Neuronal stem cell (in vitro differentiated cells): ENCODE data around the gene SLC6A11. TPM values are rescaled to one million over a fixed set of nuclear protein-coding genes. Genes with fewer than 3 reads are reported as not detected.

Source experiments
- DNase-seq: peaks from one replicate; pipeline ENCODE4 v3.0.0-alpha.2; 2013; ENCODE audit warnings: low spot score
- H2AFZ ChIP-seq: one replicate; pipeline ENCODE4 v1.6.1; 2013; ENCODE audit warnings: mild to moderate bottlenecking, low read length, inconsistent platforms
- H2AK5ac ChIP-seq: 2 replicates; pipeline ENCODE4 v1.6.1; 2013; ENCODE audit warnings: low read depth, mild to moderate bottlenecking, inconsistent platforms, low read length, moderate library complexity, mixed read lengths
- H2BK120ac ChIP-seq: 2 replicates; pipeline ENCODE4 v1.6.1; 2013; ENCODE audit warnings: low read depth, mild to moderate bottlenecking, inconsistent platforms, low read length, moderate library complexity, mixed read lengths
- H2BK12ac ChIP-seq: one replicate; pipeline ENCODE4 v1.6.1; 2013; ENCODE audit warnings: low read length, inconsistent platforms
- H2BK15ac ChIP-seq: 2 replicates; pipeline ENCODE4 v1.6.1; 2013; ENCODE audit warnings: mild to moderate bottlenecking, low read length, inconsistent platforms, mixed read lengths
- H2BK5ac ChIP-seq: one replicate; pipeline ENCODE4 v1.6.1; 2013; ENCODE audit warnings: inconsistent platforms, mild to moderate bottlenecking, low read length, moderate library complexity
- H3K14ac ChIP-seq: one replicate; pipeline ENCODE4 v1.6.1; 2013; ENCODE audit warnings: low read length, inconsistent platforms
- H3K18ac ChIP-seq: 2 replicates; pipeline ENCODE4 v1.6.1; 2013; ENCODE audit warnings: low read length, inconsistent platforms
- H3K23ac ChIP-seq: 2 replicates; pipeline ENCODE4 v1.6.1; 2013; ENCODE audit warnings: low read depth, mild to moderate bottlenecking, mixed read lengths, low read length, inconsistent platforms; ENCODE audit not compliant: poor library complexity
- H3K27ac ChIP-seq: replicated peaks from 3 replicates; pipeline ENCODE4 v1.5.1; 2013; ENCODE audit warnings: low read length, inconsistent platforms
- H3K27me3 ChIP-seq, 3 experiments: 2 replicates each; pipeline ENCODE4 v1.6.1; 2013; ENCODE audit warnings: low read length in 3 of 3, mild to moderate bottlenecking in 2 of 3, inconsistent platforms in 1 of 3, low read depth in 1 of 3, mixed read lengths in 1 of 3, moderate library complexity in 1 of 3; ENCODE audit not compliant: control insufficient read depth in 3 of 3, insufficient read depth in 3 of 3
- H3K36me3 ChIP-seq, 2 donors: replicated peaks in 1 of 2; 2 replicates each; pipeline ENCODE4 v1.6.1; 2013; ENCODE audit warnings: low read length in 2 of 2; ENCODE audit not compliant: control insufficient read depth in 2 of 2, insufficient read depth in 2 of 2
- H3K4ac ChIP-seq: 2 replicates; pipeline ENCODE4 v1.6.1; 2013; ENCODE audit warnings: inconsistent platforms, mild to moderate bottlenecking, low read length, moderate library complexity
- H3K4me1 ChIP-seq, 2 donors: 1 replicate in 1 of 2; 2 replicates in 1 of 2; pipeline ENCODE4 v1.6.1; 2013; ENCODE audit warnings: low read length in 2 of 2, low read depth in 1 of 2; ENCODE audit not compliant: control insufficient read depth in 2 of 2, insufficient read depth in 1 of 2
- H3K4me2 ChIP-seq: one replicate; pipeline ENCODE4 v1.6.1; 2013; ENCODE audit warnings: mild to moderate bottlenecking, low read length, inconsistent platforms; ENCODE audit not compliant: insufficient read depth, poor library complexity, severe bottlenecking
- H3K4me3 ChIP-seq, 2 donors: 2 replicates each; pipeline ENCODE4 v1.5.1; 2013; ENCODE audit warnings: low read length in 2 of 2, mild to moderate bottlenecking in 2 of 2, inconsistent platforms in 1 of 2, moderate library complexity in 1 of 2
- H3K79me1 ChIP-seq: one replicate; pipeline ENCODE4 v1.6.1; 2013; ENCODE audit warnings: low read depth, mild to moderate bottlenecking, inconsistent platforms, low read length, moderate library complexity
- H3K9ac ChIP-seq: one replicate; pipeline ENCODE4 v1.6.1; 2013; ENCODE audit warnings: mild to moderate bottlenecking, low read depth, low read length, inconsistent platforms; ENCODE audit not compliant: poor library complexity
- H3K9me3 ChIP-seq, 2 donors: replicated peaks in 1 of 2; 2 replicates each; pipeline versions ENCODE3 to v1.6.1; 2013; ENCODE audit warnings: low read length in 2 of 2, mild to moderate bottlenecking in 2 of 2, inconsistent platforms in 1 of 2, low read depth in 1 of 2, mixed read lengths in 1 of 2, moderate library complexity in 1 of 2; ENCODE audit not compliant: control insufficient read depth in 2 of 2, insufficient read depth in 1 of 2
- H4K8ac ChIP-seq: one replicate; pipeline ENCODE4 v1.6.1; 2013; ENCODE audit warnings: low read depth, mild to moderate bottlenecking, inconsistent platforms, low read length, moderate library complexity
- H4K91ac ChIP-seq: one replicate; pipeline ENCODE4 v1.6.1; 2013; ENCODE audit warnings: low read length, low read depth, mild to moderate bottlenecking, inconsistent platforms; ENCODE audit not compliant: poor library complexity
- WGBS, 2 donors: extraction: QIAGEN DNeasy Blood & Tissue Kit; methylation state at CpG; one replicate each; pipeline ENCODE4 v1.1.7; 2013; ENCODE audit warnings: missing lambda C conversion rate in 2 of 2, mixed read lengths in 1 of 2; ENCODE audit not compliant: insufficient read length in 2 of 2, insufficient replicate concordance in 1 of 2; ENCODE audit errors: extremely low coverage in 2 of 2; 5-methylcytosine and 5-hydroxymethylcytosine counted together
- polyA plus RNA-seq, 2 experiments: library from polyadenylated mRNA; stranded (reverse); fragments of 200-250 nt; gene quantifications; one replicate each; pipeline ENCODE4 v1.2.3, GENCODE V29; 2013

SLC6A11 gene
- 0.47 TPM for polyA plus RNA-seq (2013, experiment 1 of 2)
- polyA plus RNA-seq (2013, experiment 2 of 2): 0.43 TPM

GRCh38 chr3:10816019-10816862 is at the start of gene SLC6A11:
SLC6A11 (plus strand) TSS chr3:10816228; CDS start chr3:10816266, 38 bp downstream.
- H2AK5ac ChIP-seq: no peak within 1 kb of the TSS
- no peaks in the 10 kb centered on the region for H3K9me3 ChIP-seq
- H3K9ac ChIP-seq: peak within 1 kb of the TSS; percentile 75
- H3K4me3 ChIP-seq: peak within 1 kb of the TSS in 1 of 2 donors; percentile 83
- peak within 1 kb of the TSS; percentile 85 for H3K4me2 ChIP-seq
- H4K91ac ChIP-seq: no peak within 1 kb of the TSS
- no peak within 1 kb of the TSS for H3K27ac ChIP-seq
- H3K36me3 ChIP-seq: no peaks in the 10 kb centered on the region
- no peak within 1 kb of the TSS for H2BK120ac ChIP-seq
- H3K14ac ChIP-seq: no peak within 1 kb of the TSS
- H3K27me3 ChIP-seq: peaks cover 2 to 51% (median 33%) of the 10 kb centered on the region in 3 experiments
- H2BK5ac ChIP-seq: peak within 1 kb of the TSS; percentile 42
- peak within 1 kb of the TSS; percentile 78 for H3K18ac ChIP-seq
- peak within 1 kb of the TSS; percentile 61 for H2AFZ ChIP-seq
- no peaks in the 10 kb centered on the region for H3K79me1 ChIP-seq
- no CpG with 5 or more reads among the region's 96 CpGs for WGBS, 2 donors
- H3K4me1 ChIP-seq: peaks cover 0 to 3% of the 10 kb centered on the region in 2 donors
- H3K23ac ChIP-seq: peak within 1 kb of the TSS; percentile 39
- no peak within 1 kb of the TSS for H3K4ac ChIP-seq
- H2BK12ac ChIP-seq: peak within 1 kb of the TSS; percentile 79
- peak within 1 kb of the TSS; percentile 15 for H2BK15ac ChIP-seq
- peak; percentile 27 for DNase-seq
- no peak within 1 kb of the TSS for H4K8ac ChIP-seq

DNA sequence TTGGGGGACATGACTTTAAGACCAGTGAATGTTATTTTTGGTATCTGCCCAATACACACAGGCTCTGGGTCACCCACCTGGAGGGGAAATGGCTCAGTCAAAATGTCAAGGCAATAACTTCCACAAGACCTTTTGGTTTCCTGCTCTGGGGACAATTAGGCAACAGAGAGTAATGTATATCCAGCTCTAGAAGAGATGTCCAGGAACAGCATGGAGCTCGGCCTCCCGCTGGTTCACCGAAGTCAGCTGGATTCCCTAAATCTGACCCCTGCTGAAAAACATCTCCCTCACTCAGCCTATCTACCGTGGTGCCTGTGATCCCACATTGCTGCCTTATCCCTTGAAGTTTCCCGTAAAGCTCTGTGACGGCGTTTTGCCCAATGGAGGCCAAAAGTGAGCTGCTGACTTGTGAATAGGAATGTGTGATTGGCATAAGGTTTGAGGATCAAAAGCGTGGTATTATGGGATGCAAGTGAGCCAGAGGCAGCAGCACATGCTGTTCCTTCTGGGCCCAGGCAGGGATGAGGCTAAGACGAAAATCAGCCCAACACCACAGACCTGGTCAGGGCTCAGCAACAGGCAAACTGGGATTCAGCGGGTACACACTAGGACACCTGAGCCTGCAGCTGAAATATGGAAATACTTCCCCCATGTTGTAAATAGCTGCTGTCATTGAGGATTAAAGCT is 47.2 kb upstream of the SLC6A11 start:
- Histone ChIP-seq H2BK5ac (no peak overlapping the region), H3K27ac (no peak overlapping the region), H3K18ac (no peak overlapping the region), H3K4ac (no peak overlapping the region), H3K9ac (no peak overlapping the region), H3K27me3 (no peaks in the 10 kb centered on the region), H2BK15ac (no peak overlapping the region), H3K4me2 (no peak overlapping the region), H3K79me1 (no peaks in the 10 kb centered on the region), H2BK120ac (no peak overlapping the region), H2AK5ac (no peak overlapping the region), H2BK12ac (no peak overlapping the region), H4K91ac (no peak overlapping the region), H3K14ac (no peak overlapping the region), H3K4me1 (peaks cover 2 to 10% of the 10 kb centered on the region in 2 donors), H2AFZ (no peak overlapping the region), H4K8ac (no peak overlapping the region), H3K4me3 (no peak overlapping the region), H3K36me3 (no peaks in the 10 kb centered on the region), H3K23ac (no peak overlapping the region), H3K9me3 (no peaks in the 10 kb centered on the region)
- DNase-seq: no peak
- WGBS, 2 donors: no CpG with 5 or more reads among the region's 10 CpGs

DNA sequence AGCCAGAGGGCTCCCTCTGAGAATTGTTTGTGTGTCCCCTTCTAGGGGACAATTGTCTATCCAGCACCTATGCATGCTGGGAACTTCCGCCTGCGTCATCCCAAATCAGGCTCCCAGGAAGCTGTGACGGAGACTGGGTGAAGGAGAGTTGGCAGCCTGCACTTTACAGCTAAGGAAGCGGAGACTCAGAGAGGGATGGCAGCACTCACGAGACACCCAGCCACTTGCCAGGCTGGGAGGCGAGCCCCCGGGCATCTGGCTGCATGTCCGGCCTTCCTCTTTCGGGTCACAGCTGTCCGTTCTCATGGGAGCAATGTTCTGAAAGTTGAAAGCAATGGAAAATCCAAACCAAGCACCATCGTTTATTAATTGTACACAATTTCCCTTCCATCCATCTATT is 45.5 kb upstream of the SLC6A11 start:
- Histone ChIP-seq H2BK12ac (no peak overlapping the region), H3K27ac (no peak overlapping the region), H2BK15ac (no peak overlapping the region), H3K4me1 (no peaks in the 10 kb centered on the region), H3K79me1 (no peaks in the 10 kb centered on the region), H3K9me3 (no peaks in the 10 kb centered on the region), H2AFZ (no peak overlapping the region), H2BK5ac (no peak overlapping the region), H3K4me3 (no peak overlapping the region), H3K4ac (no peak overlapping the region), H4K8ac (no peak overlapping the region), H3K18ac (no peak overlapping the region), H3K9ac (no peak overlapping the region), H2BK120ac (no peak overlapping the region), H3K36me3 (no peaks in the 10 kb centered on the region), H3K14ac (no peak overlapping the region), H2AK5ac (no peak overlapping the region), H4K91ac (no peak overlapping the region), H3K4me2 (no peak overlapping the region), H3K23ac (no peak overlapping the region), H3K27me3 (no peaks in the 10 kb centered on the region)
- no CpG with 5 or more reads among the region's 11 CpGs for WGBS, 2 donors
- DNase-seq: no peak

- Histone ChIP-seq H2BK120ac (no peak overlapping the region), H3K14ac (no peak overlapping the region), H2BK15ac (no peak overlapping the region), H3K4ac (no peak overlapping the region), H3K4me2 (no peak overlapping the region), H3K4me1 (no peaks in the 10 kb centered on the region), H2AFZ (no peak overlapping the region), H3K27ac (no peak overlapping the region), H4K8ac (no peak overlapping the region), H3K23ac (no peak overlapping the region), H3K36me3 (no peaks in the 10 kb centered on the region), H2BK5ac (no peak overlapping the region), H3K9me3 (no peaks in the 10 kb centered on the region), H4K91ac (no peak overlapping the region), H3K79me1 (no peaks in the 10 kb centered on the region), H3K4me3 (no peak overlapping the region), H3K18ac (no peak overlapping the region), H3K9ac (no peak overlapping the region), H3K27me3 (no peaks in the 10 kb centered on the region), H2BK12ac (no peak overlapping the region), H2AK5ac (no peak overlapping the region)
- WGBS, 2 donors: no CpG with 5 or more reads among the region's 3 CpGs
- DNase-seq: no peak
Observed at GRCh38 chr3:10770981-10771380, 45.0 kb upstream of the SLC6A11 start.
